Gastrocnemius medialis (tissue), 4 donors: Measurements from ENCODE around the gene NDUFA8.

Source experiments
- POLR2A ChIP-seq, 2 donors: fragments of 450-650 bp; IDR thresholded peaks; one replicate each; pipeline ENCODE4 v1.6.1; 2017; ENCODE audit warnings: antibody characterized with exemption in 2 of 2, mild to moderate bottlenecking in 2 of 2, moderate library complexity in 2 of 2
- TF ChIP-seq, protein P1 (sequence below), 5 experiments: fragments of 450-650 bp in 3 of 5; fragments of 200-600 bp in 2 of 5; sonication (generic) in 2 of 5; IDR thresholded peaks in 4 of 5; conservative IDR thresholded peaks in 1 of 5; 1 replicate in 4 of 5; 2 replicates in 1 of 5; pipeline ENCODE4 v1.5.1; 2016 to 2019; ENCODE audit warnings: antibody characterized with exemption in 5 of 5, mild to moderate bottlenecking in 3 of 5, moderate library complexity in 3 of 5

DNA sequence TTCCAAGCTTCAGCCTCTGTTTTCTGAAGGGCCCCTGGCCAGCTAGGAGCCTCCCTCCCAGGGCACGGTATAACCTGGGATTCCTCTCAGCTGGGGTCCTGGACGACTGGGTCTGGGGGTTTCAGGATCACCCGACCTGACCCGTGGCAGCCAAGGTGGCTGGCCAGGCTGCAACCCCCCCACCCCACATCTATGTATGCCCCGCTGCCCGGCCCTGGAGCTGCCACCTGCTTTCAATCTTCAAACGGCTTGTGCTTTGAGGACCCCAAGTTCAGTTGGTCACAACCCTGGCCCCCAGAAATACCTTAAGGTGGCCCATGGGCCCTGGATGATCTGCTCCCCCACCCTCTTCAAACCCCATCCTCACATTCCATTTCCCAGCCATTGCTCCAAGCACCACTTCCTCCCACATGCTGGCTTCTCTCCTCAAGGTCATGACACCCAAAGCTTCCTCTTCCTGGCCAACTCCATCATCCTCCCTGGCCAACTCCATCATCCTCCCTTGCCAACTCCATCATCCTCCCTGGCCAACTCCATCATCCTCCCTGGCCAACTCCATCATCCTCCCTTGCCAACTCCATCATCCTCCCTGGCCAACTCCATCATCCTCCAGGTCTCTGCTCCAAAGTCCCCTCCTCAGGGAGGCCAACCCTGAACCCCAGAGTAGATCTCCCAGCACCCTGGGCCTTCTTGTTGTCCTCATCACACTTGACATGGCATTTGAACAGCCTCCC, 49.3 kb downstream of the NDUFA8 start:
- TF ChIP-seq, protein P1, sequence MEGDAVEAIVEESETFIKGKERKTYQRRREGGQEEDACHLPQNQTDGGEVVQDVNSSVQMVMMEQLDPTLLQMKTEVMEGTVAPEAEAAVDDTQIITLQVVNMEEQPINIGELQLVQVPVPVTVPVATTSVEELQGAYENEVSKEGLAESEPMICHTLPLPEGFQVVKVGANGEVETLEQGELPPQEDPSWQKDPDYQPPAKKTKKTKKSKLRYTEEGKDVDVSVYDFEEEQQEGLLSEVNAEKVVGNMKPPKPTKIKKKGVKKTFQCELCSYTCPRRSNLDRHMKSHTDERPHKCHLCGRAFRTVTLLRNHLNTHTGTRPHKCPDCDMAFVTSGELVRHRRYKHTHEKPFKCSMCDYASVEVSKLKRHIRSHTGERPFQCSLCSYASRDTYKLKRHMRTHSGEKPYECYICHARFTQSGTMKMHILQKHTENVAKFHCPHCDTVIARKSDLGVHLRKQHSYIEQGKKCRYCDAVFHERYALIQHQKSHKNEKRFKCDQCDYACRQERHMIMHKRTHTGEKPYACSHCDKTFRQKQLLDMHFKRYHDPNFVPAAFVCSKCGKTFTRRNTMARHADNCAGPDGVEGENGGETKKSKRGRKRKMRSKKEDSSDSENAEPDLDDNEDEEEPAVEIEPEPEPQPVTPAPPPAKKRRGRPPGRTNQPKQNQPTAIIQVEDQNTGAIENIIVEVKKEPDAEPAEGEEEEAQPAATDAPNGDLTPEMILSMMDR (IDR thresholded peaks at IDR 0.05 in 4 of 5, conservative IDR thresholded peaks at IDR 0.05 in 1 of 5) = no peak
- no peak for TF ChIP-seq POLR2A (IDR thresholded peaks at IDR 0.05)
